OCI-M2 (cell line): ENCODE data around the gene FAM9B.

Experiments used
- DNase-seq: peaks from one replicate; lab custom pipeline; 2025; ENCODE audit not compliant: unreplicated experiment; lab: John Stamatoyannopoulos, UW

FAM9B gene

DNA sequence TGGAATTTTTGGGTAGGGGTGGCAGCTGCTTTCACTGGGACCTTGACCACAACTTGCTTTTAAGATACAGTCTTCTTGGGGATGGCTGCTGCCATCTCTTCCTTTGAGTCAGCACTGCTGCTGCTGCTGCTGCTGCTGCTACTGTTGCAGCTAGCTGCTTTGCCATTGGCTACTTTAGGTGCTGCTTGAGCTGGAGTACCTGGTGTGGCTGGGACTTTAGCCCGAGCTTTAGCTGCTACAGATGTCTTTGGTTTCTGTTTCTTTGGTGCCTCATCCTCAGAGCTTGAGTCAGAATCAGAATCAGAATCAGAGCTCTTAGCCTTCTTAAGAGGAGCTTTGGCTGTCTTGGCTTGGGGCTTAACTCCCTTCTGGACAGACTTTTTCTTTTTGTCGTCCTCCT lies 52.2 kb downstream of the FAM9B start:
- DNase-seq = no peak

DNA sequence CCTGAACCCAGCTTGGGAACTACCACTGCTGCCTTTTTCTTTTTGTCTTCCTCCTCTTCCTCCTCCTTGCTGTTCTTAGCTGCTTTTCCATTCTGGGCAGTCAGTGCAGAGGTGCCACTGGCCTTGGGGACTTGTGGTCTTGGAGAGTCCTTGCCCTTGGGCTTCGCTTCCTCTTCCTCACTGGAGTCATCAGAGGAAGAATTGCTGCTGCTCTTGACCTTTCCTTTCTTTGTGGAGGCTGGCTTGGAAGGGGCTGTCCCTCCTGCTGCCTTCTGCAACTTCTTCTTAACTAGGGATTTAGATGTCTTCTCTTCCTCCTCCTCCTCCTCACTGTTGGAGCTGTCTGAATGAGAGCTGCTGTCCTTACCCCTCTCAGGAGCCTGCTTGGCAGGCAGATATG lies 53.2 kb downstream of the FAM9B start:
- DNase-seq = no peak
